ENCODE results near the gene XRCC3.

DNA sequence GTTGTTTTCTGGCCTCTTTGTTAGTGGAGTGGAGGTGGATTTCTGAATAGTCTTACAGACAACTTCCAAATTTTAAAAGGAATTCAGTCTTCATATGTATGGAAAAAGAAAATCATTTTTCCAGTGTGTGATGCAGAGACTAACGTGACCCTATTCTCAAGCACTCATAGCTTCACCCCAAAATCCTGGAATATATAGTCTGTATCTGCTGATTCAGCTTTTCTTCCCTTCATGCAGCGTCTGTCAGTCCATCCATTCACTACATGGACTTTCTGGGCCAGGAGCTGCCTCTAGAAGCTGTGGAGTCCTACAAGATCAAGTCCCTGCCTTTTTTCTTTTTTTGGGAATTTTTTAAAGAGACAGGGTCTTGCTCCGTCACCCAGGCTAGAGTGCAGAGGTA lies 62.4 kb downstream of the XRCC3 start:
- TF ChIP-seq, protein P1, sequence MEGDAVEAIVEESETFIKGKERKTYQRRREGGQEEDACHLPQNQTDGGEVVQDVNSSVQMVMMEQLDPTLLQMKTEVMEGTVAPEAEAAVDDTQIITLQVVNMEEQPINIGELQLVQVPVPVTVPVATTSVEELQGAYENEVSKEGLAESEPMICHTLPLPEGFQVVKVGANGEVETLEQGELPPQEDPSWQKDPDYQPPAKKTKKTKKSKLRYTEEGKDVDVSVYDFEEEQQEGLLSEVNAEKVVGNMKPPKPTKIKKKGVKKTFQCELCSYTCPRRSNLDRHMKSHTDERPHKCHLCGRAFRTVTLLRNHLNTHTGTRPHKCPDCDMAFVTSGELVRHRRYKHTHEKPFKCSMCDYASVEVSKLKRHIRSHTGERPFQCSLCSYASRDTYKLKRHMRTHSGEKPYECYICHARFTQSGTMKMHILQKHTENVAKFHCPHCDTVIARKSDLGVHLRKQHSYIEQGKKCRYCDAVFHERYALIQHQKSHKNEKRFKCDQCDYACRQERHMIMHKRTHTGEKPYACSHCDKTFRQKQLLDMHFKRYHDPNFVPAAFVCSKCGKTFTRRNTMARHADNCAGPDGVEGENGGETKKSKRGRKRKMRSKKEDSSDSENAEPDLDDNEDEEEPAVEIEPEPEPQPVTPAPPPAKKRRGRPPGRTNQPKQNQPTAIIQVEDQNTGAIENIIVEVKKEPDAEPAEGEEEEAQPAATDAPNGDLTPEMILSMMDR (IDR thresholded peaks at IDR 0.05; ENCODE audit: insufficient read depth, low read depth, low read length) = no peak
- no peak for TF ChIP-seq EZH2 (IDR thresholded peaks at IDR 0.05; ENCODE audit: insufficient read depth, low read length)
